Endometrial microvascular endothelial cells (primary cell): ENCODE measurements around the gene DLGAP4. TPM values are rescaled to one million over a fixed set of nuclear protein-coding genes. Genes with fewer than 3 reads are reported as not detected.

Experiments used
- in situ Hi-C: cut with HindIII; loops from 2 replicates; pipeline ENCODE4 v1.10.0; 2017; ENCODE audit warnings: low sequenced_read_pairs, low pct_unique_long_range_greater_than_20kb; ENCODE audit errors: inconsistent ontology term
- total RNA-seq: library from RNA; depleted of rRNA; stranded (reverse); fragments of >200 nt; gene quantifications from one replicate; pipeline ENCODE4 v1.2.3, GENCODE V29; 2015; ENCODE audit errors: inconsistent ontology term

Gene DLGAP4
- total RNA-seq, 1 donor from 2014 or later, result 26.4 TPM

- in situ Hi-C loops, result loop anchor here (25.0 kb wide), 1 partner anchor 160 kb away; the partner anchor contains the start of gene SLA2
Observed at GRCh38 chr20:36477475-36477874, 171.3 kb downstream of the DLGAP4 start.

- in situ Hi-C loops, result loop anchor here (25.0 kb wide), 1 partner anchor 159 kb away; the partner anchor contains the start of gene SLA2
Observed at GRCh38 chr20:36478137-36478905, 172.2 kb downstream of the DLGAP4 start.

DNA sequence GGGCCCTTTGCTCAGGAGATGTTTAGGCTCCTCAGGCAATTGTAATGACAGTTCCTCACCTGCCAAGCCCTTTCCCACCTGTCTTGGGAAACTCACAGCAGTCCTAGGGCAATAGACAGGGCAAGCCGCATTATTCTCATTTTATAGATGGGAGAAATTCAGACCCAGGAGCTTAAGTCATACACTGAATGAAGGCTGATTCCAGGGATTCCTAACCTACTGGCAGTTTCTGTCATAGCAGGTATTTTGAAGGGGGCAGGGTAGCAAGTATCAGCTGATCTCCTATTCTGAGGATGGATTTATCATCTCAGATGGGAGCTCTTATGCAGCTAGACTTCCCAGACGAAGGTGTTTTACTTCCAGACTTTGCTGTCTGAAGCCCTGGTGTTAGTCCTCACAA is 173.8 kb downstream of the DLGAP4 start:
- in situ Hi-C loops, result loop anchor here (25.0 kb wide), 1 partner anchor 157 kb away; the partner anchor contains the start of gene SLA2

GRCh38 chr20:36480456-36481048 is 174.4 kb downstream of the DLGAP4 start:
- in situ Hi-C loops, result loop anchor here (25.0 kb wide), 1 partner anchor 157 kb away; the partner anchor contains the start of gene SLA2

- in situ Hi-C loops, result loop anchor here (25.0 kb wide), 1 partner anchor 156 kb away; the partner anchor contains the start of gene SLA2
Observed at GRCh38 chr20:36481380-36482043, 175.4 kb downstream of the DLGAP4 start.

DNA sequence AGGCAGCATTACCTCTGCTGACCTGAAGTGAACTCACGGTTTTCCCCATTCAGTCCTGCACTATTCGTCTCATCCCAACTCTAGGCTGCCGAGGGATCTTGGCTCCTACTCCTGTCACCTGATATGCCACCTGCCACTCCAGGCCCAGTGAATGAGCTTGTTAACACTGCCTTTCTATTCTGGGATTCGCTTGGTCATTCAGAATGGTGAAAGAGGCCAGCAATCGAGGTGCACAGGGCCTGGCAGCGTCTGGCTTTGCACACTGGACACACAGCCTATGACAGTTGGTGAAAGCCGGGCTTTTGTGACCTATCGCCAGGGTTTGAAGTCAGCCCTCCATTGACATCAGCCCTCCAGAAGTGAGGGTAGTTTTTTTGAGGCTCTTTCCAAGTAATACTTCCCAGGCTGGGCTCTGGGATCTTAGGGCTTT is 175.9 kb downstream of the DLGAP4 start:
- in situ Hi-C loops, result loop anchor here (25.0 kb wide), 1 partner anchor 155 kb away; the partner anchor contains the start of gene SLA2

DNA sequence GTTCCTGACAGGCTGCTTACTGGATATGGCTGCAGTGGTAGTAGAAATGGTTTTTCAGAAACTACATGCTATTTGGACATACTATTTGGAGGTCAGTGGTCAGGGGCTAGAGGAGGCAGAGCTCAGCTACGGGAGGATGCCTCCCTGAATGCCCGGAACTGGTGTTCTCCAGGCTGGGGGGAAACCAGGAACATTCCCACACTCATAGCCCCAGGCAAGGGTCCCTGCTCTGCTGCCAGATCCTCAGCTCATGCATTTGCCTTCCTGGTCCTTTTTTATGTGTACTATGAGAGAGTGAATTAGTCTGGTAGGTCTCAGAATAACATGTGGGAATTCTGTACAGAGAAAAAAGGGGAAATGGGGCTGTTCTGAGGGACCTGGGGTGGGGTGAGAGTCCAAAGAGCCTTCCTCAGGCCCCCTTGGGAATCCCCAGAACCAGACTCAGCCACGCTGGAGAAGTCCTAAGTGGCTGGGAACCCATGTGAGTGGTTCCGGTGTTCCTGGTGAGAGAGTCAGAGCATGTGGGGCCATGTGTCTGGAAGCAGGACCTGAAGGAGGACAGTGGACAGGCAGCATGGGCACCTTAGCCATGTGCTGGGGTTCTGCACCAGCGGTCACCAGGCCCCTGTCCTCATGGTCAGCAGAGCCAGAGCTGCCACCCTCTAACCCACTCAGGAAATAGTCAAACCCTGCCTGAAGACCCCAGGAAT is 177.2 kb downstream of the DLGAP4 start:
- in situ Hi-C loops, result loop anchor here (25.0 kb wide), 1 partner anchor 154 kb away; the partner anchor contains the start of gene SLA2

DNA sequence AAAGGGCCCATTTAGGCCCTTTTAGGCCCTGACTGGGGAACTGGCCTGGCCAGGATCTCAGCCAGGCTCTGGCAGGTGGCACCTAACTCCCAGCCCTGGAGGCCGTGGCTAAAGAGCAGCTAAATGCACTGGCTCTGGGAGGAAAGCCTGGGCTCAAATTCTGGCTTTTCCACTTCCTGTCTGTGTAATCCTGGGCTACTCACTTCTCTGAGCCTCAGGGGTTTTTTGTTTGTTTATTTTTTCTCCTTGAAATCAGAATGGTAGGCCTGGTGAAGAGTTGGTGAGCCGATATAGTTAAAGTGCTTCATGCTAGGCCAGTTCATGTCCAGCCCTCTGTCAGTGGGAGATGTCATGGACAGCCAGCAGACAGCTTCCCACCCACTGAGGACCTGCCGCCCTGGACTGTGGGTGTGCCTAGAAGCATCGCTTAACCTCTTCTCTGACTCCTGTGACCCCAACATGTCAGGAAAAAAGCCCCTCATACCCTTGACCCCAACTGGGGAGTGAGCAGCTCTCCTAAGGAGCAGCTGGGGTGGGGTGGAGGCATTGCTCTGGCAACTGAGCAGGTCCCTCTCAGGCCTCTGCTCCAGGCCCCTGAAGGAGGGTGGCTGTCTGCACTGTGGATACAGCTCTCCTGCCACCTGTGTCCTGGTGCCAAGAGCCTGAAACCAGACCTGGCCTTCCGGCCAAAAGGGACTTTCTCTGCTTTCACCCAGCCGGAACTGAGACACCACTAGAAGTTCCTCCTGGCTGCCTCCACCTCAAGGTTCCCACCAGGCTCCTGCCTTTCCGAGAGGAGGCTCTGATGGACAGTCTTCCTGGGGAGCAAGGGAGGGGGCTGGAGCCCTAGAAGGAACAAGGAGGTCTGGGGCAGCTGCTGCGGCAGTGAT is 178.0 kb downstream of the DLGAP4 start:
- in situ Hi-C loops, result loop anchor here (25.0 kb wide), 1 partner anchor 153 kb away; the partner anchor contains the start of gene SLA2

- in situ Hi-C loops, result loop anchor here (25.0 kb wide), 1 partner anchor 152 kb away; the partner anchor contains the start of gene SLA2
Observed at GRCh38 chr20:36485286-36485685, 179.1 kb downstream of the DLGAP4 start.

- in situ Hi-C loops, result loop anchor here (25.0 kb wide), 1 partner anchor 150 kb away; the partner anchor contains the start of gene SLA2
Observed at GRCh38 chr20:36487069-36487468, 180.9 kb downstream of the DLGAP4 start.

- in situ Hi-C loops, result loop anchor here (25.0 kb wide), 1 partner anchor 147 kb away; the partner anchor contains the start of gene SLA2
Observed at GRCh38 chr20:36490191-36490590, 184.1 kb downstream of the DLGAP4 start.

- in situ Hi-C loops, result loop anchor here (25.0 kb wide), 1 partner anchor 145 kb away; the partner anchor contains the start of gene SLA2
Observed at GRCh38 chr20:36491901-36492617, 185.9 kb downstream of the DLGAP4 start.

GRCh38 chr20:36493051-36493800 is 187.1 kb downstream of the DLGAP4 start:
- in situ Hi-C loops, result loop anchor here (25.0 kb wide), 1 partner anchor 144 kb away; the partner anchor contains the start of gene SLA2

- in situ Hi-C loops, result loop anchor here (25.0 kb wide), 1 partner anchor 144 kb away; the partner anchor contains the start of gene SLA2
Observed at GRCh38 chr20:36493801-36494114, 187.6 kb downstream of the DLGAP4 start.

GRCh38 chr20:36496707-36497669 is 190.8 kb downstream of the DLGAP4 start:
- in situ Hi-C loops, result loop anchor here (25.0 kb wide), 1 partner anchor 140 kb away; the partner anchor contains the start of gene SLA2
